ENCODE measurements around the gene RNF212B.

Gene RNF212B

GRCh38 chr14:23301969-23302289, 64.2 kb downstream of the RNF212B start (continued):
- no peak for TF ChIP-seq ZNF488 (tag by site-specific recombination; IDR thresholded peaks at IDR 0.05)
- TF ChIP-seq ZNF112 (tag by site-specific recombination; IDR thresholded peaks at IDR 0.05), result no peak
- peak; percentile 88 for TF ChIP-seq ZNF324 (tag by site-specific recombination; IDR thresholded peaks at IDR 0.05)
- no peak for TF ChIP-seq ZNF658 (tag by site-specific recombination; IDR thresholded peaks at IDR 0.05)
- no peak for TF ChIP-seq MEIS1 (CRISPR knock-in tag; IDR thresholded peaks at IDR 0.05; ENCODE audit: borderline replicate concordance)
- TF ChIP-seq ZNF2 (tag by site-specific recombination; IDR thresholded peaks at IDR 0.05), result peak; percentile 88
- TF ChIP-seq ZNF280D (tag by site-specific recombination; IDR thresholded peaks at IDR 0.05), result no peak
- TF ChIP-seq ZBTB10 (tag by site-specific recombination; IDR thresholded peaks at IDR 0.05), result peak; percentile 95
- TF ChIP-seq ZNF133 (tag by site-specific recombination; IDR thresholded peaks at IDR 0.05), result no peak
- peak; percentile 72; the same call in 1 of the 2 replicates for TF ChIP-seq ZNF785 (tag by site-specific recombination; IDR thresholded peaks at IDR 0.05)
- TF ChIP-seq IKZF3 (tag by site-specific recombination; IDR thresholded peaks at IDR 0.05), result 0 out of 2 replicates have a peak, but pooled peaks have one; percentile 1
- no peak for TF ChIP-seq ZNF518A (tag by site-specific recombination; conservative IDR thresholded peaks at IDR 0.05; ENCODE audit: low read depth)
- no peak for TF ChIP-seq ZNF549 (tag by site-specific recombination; IDR thresholded peaks at IDR 0.05)
- no peak for TF ChIP-seq ZNF768 (tag by site-specific recombination; IDR thresholded peaks at IDR 0.05)
- TF ChIP-seq PATZ1 (tag by site-specific recombination; IDR thresholded peaks at IDR 0.05), result peak; percentile 80
- TF ChIP-seq ZNF621 (tag by site-specific recombination; IDR thresholded peaks at IDR 0.05), result no peak
- no peak for TF ChIP-seq ZNF701 (tag by site-specific recombination; IDR thresholded peaks at IDR 0.05)
- TF ChIP-seq ZSCAN18 (tag by site-specific recombination; IDR thresholded peaks at IDR 0.05), result no peak
- TF ChIP-seq TRIM28 (IDR thresholded peaks at IDR 0.05; ENCODE audit: borderline replicate concordance, low read length), result no peak
- peak; percentile 30; the same call in 1 of the 2 replicates for TF ChIP-seq MZF1 (tag by site-specific recombination; IDR thresholded peaks at IDR 0.05; ENCODE audit: borderline replicate concordance)
- TF ChIP-seq ZNF626 (tag by site-specific recombination; IDR thresholded peaks at IDR 0.05), result no peak
- TF ChIP-seq ZNF138 (tag by site-specific recombination; IDR thresholded peaks at IDR 0.05; ENCODE audit: borderline replicate concordance), result no peak
- peak; percentile 59 for TF ChIP-seq ZNF692 (tag by site-specific recombination; IDR thresholded peaks at IDR 0.05)

All from HEK293 (cell line).